Measurements from ENCODE around the gene DRC3. TPM values are rescaled to one million over a fixed set of nuclear protein-coding genes. Genes with fewer than 3 reads are reported as not detected.

The DRC3 gene
- polyA plus RNA-seq, 1 donor from 2014 or later: 1.9 TPM

GRCh38 chr17:17929655-17930380, 42.8 kb upstream of the DRC3 start:
- H3K27ac ChIP-seq (ENCODE audit: low read length): no peak overlapping the region
- H3K36me3 ChIP-seq (ENCODE audit: insufficient read depth, low read length): no peaks in the 10 kb centered on the region
- peaks cover 3% of the 10 kb centered on the region for H3F3A ChIP-seq (ENCODE audit: insufficient read depth, low read length, poor library complexity, severe bottlenecking)
- no peak overlapping the region for H2AFZ ChIP-seq (ENCODE audit: low read depth, low read length)
- no peaks in the 10 kb centered on the region for H3K9me3 ChIP-seq (ENCODE audit: low read length)
- H3K4me3 ChIP-seq (ENCODE audit: low read length): no peak overlapping the region
- H3K79me2 ChIP-seq (replicated peaks; ENCODE audit: insufficient read depth, low read length): peaks cover 11% of the 10 kb centered on the region
- no peaks in the 10 kb centered on the region for H4K20me1 ChIP-seq (ENCODE audit: insufficient read depth)
- TF ChIP-seq TAF1 (IDR thresholded peaks at IDR 0.05; ENCODE audit: low read depth) (no peak), MXI1 (conservative IDR thresholded peaks at IDR 0.05; ENCODE audit: poor library complexity, severe bottlenecking) (no peak), EP300 (conservative IDR thresholded peaks at IDR 0.05; ENCODE audit: poor library complexity, severe bottlenecking) (no peak), SMC3 (conservative IDR thresholded peaks at IDR 0.05; ENCODE audit: poor library complexity) (no peak), EZH2 (IDR thresholded peaks at IDR 0.05; ENCODE audit: borderline replicate concordance, insufficient read depth, low read length, poor library complexity, severe bottlenecking) (no peak)
- TF ChIP-seq, protein P1, sequence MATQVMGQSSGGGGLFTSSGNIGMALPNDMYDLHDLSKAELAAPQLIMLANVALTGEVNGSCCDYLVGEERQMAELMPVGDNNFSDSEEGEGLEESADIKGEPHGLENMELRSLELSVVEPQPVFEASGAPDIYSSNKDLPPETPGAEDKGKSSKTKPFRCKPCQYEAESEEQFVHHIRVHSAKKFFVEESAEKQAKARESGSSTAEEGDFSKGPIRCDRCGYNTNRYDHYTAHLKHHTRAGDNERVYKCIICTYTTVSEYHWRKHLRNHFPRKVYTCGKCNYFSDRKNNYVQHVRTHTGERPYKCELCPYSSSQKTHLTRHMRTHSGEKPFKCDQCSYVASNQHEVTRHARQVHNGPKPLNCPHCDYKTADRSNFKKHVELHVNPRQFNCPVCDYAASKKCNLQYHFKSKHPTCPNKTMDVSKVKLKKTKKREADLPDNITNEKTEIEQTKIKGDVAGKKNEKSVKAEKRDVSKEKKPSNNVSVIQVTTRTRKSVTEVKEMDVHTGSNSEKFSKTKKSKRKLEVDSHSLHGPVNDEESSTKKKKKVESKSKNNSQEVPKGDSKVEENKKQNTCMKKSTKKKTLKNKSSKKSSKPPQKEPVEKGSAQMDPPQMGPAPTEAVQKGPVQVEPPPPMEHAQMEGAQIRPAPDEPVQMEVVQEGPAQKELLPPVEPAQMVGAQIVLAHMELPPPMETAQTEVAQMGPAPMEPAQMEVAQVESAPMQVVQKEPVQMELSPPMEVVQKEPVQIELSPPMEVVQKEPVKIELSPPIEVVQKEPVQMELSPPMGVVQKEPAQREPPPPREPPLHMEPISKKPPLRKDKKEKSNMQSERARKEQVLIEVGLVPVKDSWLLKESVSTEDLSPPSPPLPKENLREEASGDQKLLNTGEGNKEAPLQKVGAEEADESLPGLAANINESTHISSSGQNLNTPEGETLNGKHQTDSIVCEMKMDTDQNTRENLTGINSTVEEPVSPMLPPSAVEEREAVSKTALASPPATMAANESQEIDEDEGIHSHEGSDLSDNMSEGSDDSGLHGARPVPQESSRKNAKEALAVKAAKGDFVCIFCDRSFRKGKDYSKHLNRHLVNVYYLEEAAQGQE (IDR thresholded peaks at IDR 0.05; ENCODE audit: borderline replicate concordance): no peak
- no peak overlapping the region for H3K4me2 ChIP-seq (ENCODE audit: low read length)
- no peaks in the 10 kb centered on the region for H3K9me2 ChIP-seq (ENCODE audit: insufficient read depth, low read length)
- no peaks in the 10 kb centered on the region for H3K27me3 ChIP-seq (ENCODE audit: insufficient read depth, low read depth, low read length)
- no peak overlapping the region for H3K9ac ChIP-seq (ENCODE audit: low read length)

DNA sequence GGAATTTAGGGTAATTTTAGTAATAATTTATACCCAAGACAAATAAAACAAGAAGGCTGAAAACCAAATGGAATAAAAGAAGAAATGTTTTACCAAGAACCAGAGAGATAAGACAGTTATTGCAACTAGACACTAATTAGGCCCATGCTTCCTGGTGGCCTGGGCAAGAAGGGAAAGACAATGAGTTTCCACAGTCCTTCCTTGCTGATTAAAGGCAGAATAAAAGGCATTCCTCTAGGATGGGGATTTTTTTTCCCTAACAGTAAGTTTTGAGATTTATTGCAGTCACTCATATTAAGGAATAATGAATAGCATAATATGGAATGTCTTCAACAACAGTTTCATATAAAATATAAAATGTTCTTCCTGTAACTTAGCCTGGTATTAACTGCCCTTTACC, 42.0 kb upstream of the DRC3 start:
- H3K27me3 ChIP-seq (ENCODE audit: insufficient read depth, low read depth, low read length): no peaks in the 10 kb centered on the region
- TF ChIP-seq, protein P2, sequence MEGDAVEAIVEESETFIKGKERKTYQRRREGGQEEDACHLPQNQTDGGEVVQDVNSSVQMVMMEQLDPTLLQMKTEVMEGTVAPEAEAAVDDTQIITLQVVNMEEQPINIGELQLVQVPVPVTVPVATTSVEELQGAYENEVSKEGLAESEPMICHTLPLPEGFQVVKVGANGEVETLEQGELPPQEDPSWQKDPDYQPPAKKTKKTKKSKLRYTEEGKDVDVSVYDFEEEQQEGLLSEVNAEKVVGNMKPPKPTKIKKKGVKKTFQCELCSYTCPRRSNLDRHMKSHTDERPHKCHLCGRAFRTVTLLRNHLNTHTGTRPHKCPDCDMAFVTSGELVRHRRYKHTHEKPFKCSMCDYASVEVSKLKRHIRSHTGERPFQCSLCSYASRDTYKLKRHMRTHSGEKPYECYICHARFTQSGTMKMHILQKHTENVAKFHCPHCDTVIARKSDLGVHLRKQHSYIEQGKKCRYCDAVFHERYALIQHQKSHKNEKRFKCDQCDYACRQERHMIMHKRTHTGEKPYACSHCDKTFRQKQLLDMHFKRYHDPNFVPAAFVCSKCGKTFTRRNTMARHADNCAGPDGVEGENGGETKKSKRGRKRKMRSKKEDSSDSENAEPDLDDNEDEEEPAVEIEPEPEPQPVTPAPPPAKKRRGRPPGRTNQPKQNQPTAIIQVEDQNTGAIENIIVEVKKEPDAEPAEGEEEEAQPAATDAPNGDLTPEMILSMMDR (IDR thresholded peaks at IDR 0.05; ENCODE audit: poor library complexity, severe bottlenecking): no peak
- TF ChIP-seq EP300 (conservative IDR thresholded peaks at IDR 0.05; ENCODE audit: poor library complexity, severe bottlenecking): no peak
- no peak for TF ChIP-seq TAF1 (IDR thresholded peaks at IDR 0.05; ENCODE audit: low read depth)
- no peak for TF ChIP-seq MXI1 (conservative IDR thresholded peaks at IDR 0.05; ENCODE audit: poor library complexity, severe bottlenecking)
- TF ChIP-seq POLR2AphosphoS5 (IDR thresholded peaks at IDR 0.05): no peak
- TF ChIP-seq, protein P1 (IDR thresholded peaks at IDR 0.05; ENCODE audit: borderline replicate concordance): no peak
- no peak for TF ChIP-seq SMC3 (conservative IDR thresholded peaks at IDR 0.05; ENCODE audit: poor library complexity)
- TF ChIP-seq EZH2 (IDR thresholded peaks at IDR 0.05; ENCODE audit: borderline replicate concordance, insufficient read depth, low read length, poor library complexity, severe bottlenecking): no peak
- peaks cover 3% of the 10 kb centered on the region for H3F3A ChIP-seq (ENCODE audit: insufficient read depth, low read length, poor library complexity, severe bottlenecking)
- no peaks in the 10 kb centered on the region for H3K9me3 ChIP-seq (ENCODE audit: low read length)
- H3K27ac ChIP-seq (ENCODE audit: low read length): no peak overlapping the region
- no peak overlapping the region for H3K4me2 ChIP-seq (ENCODE audit: low read length)
- H3K9ac ChIP-seq (ENCODE audit: low read length): no peak overlapping the region
- no peaks in the 10 kb centered on the region for H3K9me2 ChIP-seq (ENCODE audit: insufficient read depth, low read length)
- H3K36me3 ChIP-seq (ENCODE audit: insufficient read depth, low read length): no peaks in the 10 kb centered on the region
- H2AFZ ChIP-seq (ENCODE audit: low read depth, low read length): no peak overlapping the region
- H3K4me3 ChIP-seq (ENCODE audit: low read length): no peak overlapping the region
- peaks cover 16% of the 10 kb centered on the region for H3K79me2 ChIP-seq (replicated peaks; ENCODE audit: insufficient read depth, low read length)
- no peaks in the 10 kb centered on the region for H4K20me1 ChIP-seq (ENCODE audit: insufficient read depth)

Measured in neural cell (in vitro differentiated cells).